ENCODE results near the gene PYY.

Gene PYY

DNA sequence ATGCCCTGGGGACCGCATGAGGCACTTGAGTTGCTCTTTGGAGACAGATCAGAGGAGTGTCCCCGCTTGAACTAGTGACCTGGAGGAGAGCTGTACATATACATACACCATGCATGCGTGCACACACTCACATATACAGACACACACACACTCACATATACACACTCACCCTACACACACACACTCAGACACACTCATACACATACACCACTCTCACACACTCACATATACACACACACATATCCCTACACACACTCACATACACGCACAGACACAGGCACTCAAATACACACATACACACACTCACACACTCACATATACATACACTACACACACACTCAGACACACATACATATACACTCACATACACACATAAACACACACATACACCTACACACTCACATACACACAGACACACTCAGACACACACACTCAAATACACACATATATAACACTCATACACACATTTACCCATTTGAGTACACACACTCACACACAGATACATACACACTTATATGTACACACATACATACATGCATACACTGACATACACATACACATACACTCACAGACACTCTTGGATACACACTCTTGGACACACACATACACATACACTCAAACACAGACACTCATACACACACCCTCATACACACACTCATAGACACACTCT lies 41.0 kb downstream of the PYY start:
- DNase-seq, result no peak

DNA sequence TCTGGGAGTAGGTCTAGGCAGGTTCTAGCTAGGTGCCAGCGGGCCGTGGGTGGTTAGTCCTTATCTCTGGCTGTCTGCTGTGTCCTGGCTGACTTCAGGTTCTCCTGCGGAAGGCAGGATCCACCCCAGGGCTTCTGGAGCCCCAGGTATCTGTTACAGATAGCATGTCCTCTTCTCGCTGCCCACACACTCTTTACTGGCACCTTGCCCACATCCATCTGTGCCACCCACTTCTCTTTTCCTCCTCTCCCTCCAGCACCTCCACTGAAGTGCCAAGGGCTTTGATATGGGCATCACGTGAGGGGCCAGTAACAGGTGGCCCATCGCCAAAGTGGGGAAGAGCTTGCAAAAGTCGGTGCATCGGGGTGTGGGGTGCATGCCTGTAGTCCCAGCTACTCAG lies 41.8 kb downstream of the PYY start:
- DNase-seq, result no peak

DNA sequence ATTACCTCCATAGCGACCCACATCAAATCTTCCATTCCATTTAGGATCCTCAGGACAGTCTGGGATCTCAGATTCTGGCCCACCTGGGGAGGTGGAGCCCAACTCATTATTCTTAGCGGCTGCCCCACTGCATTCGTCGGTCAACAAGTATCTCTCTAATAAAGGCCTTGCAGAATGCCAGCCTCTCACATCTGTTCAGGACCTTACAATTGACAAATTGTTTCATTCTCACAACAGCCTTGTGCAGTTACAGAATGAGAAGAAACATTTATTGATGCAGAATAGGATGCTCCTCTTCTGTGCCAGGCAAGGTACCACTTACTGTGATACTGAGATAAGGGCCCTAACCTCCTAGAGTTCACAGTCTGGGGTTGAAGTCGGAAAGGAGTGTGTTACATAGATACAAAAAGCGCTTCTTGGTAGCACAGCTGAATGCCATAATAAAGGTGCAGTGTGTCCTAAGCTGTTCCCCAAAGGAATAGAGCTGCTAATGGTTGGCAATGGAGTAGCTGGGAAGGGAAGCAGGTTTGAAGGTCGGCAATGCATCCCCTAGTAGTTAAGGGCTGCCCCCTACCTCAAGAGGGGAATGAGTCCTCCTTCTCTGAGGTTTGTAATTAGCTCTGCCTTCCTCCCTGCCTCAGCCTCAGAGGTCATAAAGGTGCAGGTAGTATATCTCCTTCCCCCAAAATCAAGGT lies 44.1 kb downstream of the PYY start:
- no peak for DNase-seq

GRCh38 chr17:43907998-43908721 lies 45.6 kb downstream of the PYY start:
- no peak for DNase-seq

DNA sequence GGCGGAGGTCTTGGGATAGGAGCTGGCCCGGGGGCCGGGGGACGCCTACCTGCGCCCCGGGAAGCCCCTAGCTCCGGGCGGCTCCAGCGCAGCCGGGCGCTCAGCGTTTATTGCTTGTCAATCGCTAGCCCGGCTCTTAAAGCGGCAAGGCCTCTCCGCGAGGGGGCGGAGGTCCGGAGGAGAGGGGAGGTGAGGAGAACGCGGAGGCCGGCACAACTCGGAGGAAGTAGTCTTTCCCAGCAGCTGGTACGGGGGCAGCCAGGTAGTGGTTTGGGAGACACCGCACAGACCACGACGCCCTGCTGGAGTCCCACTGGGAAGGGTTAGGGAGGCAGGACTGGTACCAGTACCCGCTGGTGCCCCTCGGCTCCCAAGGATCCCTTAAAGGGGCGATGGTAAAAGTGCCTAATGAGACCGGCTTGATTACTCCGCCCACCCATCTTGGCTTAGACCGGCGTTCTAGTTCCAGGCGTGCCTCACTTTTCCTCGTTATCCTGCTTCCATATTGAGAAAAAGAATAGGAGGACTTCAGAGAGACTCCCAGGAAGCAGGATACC lies 46.2 kb downstream of the PYY start, which contains the start of gene MPP2:
Gene MPP2 (minus strand): TSS at position 112 of the 557 bp plus-strand sequence. CDS start 3,076 bp downstream, outside the sequence.
- no peak for DNase-seq

GRCh38 chr17:43906951-43907424 lies 46.8 kb downstream of the PYY start:
- DNase-seq, result no peak

DNA sequence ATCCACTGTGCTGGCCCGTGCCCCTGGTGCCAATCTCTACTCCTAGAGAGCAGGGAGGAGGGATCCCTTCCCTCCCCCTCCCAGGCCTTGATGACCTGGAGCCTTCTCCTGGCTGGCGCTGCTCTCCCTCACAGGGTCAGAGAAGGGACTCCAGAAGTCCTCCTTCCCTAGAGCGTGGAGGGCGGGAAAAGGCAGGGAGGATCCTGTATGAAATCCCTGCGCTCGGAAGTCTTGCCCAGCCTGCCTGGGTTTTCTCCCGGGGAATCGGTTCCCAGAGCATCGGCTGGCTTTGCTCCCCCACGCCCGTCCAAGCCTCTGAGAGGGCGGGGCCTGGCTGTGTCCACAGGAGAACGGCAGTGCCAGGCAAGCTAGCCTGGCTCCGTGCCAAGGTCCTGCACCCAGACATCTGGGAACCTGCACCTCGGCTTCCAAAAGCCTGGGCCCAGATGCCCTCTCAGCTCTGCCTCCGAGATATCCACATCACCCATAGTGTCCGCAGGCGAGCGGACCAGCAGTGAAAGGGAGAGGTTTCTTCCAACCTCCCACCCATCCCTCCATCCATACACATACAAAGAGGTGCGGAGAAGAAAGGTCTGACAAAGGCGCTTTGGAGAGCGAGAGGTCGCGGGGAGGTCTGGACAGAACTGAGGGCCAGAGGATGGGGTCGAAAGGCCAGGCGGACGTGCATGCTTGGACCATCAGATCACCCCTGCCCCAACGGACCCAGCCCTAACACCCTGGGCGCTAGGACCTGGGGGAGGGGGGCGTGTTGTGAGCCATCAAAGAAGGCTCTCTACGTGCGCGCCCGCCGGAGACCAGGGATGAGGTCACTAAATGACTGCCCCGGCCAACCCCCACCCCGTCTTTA lies 47.5 kb downstream of the PYY start:
- no peak for DNase-seq

DNA sequence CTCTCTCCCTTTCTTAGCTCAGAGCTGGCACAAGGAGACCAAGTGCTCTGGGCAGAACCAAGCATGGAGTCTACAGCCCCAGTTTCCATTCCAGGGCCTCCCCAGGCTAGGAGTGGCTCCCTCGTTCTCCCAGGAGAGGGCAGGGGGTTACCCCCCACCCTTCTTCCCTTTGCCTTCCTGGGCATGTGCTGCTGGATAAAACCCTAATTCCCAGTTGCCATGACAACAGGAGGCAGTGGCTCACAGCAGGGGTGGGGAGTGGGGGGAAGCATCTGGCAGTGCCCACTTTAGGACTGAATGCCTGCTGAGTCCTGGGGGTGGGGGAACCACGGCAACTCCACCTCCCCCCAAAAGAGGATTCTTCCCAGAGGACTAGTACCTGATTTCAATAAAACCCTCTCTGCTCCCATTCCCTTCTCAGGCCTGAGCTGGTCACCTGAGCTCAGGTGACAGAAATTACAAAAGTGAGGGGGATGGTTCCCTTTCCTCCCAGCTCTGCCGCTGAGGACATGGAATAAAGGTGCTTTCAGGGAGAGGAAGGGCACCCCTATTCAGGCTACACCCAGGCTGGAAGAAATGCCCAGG lies 48.2 kb downstream of the PYY start:
- DNase-seq, result no peak

Measured in GF-D8 (cell line).